ENCODE measurements around the gene MAP3K21.

MAP3K21 gene

DNA sequence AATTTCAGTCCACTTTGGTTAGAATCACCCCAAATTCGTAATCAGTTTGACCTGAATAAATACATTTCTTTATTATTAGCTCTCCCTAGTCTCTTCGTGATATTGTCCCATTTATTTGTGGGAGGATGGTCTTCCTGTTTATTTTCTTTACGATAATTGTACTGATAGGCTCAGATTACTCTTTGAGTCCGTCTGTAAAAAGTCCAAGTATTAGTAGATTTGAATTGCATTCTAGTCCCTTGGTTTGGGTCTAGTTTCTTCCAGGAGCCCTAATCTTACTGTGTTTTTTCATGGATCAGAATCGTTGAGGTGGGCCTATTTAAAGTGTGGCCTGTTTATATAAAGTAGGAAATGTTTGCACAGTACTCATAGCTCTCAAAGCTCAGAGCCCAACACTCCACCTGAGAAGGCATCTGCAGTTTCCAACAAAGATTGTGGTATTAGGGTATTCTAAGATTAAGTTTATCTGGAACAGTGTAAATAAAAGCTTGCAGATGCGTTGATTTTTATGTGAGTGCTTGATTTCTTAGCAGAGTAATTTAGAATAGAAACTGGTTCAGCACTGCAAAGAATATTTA is 33.1 kb downstream of the MAP3K21 start:
- H3K27ac ChIP-seq = peak overlapping the region; percentile 75

DNA sequence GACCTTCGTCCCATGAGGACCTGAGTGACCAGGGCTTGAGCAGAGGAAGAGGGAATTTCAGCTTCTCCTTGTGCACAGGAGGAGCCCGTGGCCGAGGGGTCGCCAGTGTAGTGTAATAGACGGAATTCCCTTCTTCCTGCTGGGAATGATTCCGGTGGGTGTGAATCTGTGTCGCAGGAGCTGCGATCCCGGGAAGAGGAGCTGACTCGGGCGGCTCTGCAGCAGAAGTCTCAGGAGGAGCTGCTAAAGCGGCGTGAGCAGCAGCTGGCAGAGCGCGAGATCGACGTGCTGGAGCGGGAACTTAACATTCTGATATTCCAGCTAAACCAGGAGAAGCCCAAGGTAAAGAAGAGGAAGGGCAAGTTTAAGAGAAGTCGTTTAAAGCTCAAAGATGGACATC is 34.4 kb downstream of the MAP3K21 start:
- peak overlapping the region; percentile 75; the same call in 1 of the 2 replicates for H3K27ac ChIP-seq
- TF ChIP-seq, protein P1, sequence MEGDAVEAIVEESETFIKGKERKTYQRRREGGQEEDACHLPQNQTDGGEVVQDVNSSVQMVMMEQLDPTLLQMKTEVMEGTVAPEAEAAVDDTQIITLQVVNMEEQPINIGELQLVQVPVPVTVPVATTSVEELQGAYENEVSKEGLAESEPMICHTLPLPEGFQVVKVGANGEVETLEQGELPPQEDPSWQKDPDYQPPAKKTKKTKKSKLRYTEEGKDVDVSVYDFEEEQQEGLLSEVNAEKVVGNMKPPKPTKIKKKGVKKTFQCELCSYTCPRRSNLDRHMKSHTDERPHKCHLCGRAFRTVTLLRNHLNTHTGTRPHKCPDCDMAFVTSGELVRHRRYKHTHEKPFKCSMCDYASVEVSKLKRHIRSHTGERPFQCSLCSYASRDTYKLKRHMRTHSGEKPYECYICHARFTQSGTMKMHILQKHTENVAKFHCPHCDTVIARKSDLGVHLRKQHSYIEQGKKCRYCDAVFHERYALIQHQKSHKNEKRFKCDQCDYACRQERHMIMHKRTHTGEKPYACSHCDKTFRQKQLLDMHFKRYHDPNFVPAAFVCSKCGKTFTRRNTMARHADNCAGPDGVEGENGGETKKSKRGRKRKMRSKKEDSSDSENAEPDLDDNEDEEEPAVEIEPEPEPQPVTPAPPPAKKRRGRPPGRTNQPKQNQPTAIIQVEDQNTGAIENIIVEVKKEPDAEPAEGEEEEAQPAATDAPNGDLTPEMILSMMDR (conservative IDR thresholded peaks at IDR 0.05) = no peak

More for the DNA sequence above, 33.1 kb downstream of the MAP3K21 start:
- TF ChIP-seq, protein P1 (conservative IDR thresholded peaks at IDR 0.05) = no peak

DNA sequence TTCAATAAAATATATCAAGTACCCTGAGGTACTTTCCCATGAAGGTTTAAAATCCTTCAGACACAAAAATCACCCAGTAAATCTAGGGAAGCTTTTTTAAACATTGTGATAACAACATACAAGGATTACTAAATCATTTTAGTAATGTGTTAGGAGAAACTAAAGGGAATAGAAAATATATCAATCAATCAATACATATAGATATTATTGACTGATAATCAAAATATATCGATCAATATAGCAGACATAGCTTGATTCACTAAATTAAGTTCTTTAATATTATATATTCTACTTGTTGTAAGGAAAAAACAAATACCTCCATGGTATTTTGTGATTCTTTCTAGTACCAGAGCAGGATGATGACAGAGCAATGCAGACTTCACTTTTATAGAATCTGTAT is 35.2 kb downstream of the MAP3K21 start:
- TF ChIP-seq, protein P1 (conservative IDR thresholded peaks at IDR 0.05) = no peak
- H3K27ac ChIP-seq = no peak overlapping the region

DNA sequence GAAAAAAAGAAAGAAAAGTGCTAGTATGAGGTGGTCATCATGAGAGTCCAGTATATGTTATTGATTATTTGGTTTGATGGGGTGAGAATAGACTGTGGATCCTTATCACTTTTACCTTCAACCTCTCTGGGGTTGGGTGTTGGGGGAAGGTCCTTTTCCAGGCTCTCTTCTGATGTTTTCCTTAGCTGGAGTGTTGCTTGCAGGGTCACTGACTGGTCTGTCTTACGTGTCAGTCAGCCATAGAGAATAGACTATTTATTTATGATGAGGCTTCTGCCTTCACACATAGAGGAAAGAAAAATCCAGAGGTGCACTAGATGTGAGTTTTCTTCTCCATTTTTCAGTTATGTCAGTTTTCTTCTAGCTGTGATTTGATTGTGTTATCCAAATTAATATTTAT is 36.5 kb downstream of the MAP3K21 start:
- TF ChIP-seq, protein P1 (conservative IDR thresholded peaks at IDR 0.05) = no peak
- no peak overlapping the region for H3K27ac ChIP-seq

GRCh38 chr1:233364695-233365539 is 37.4 kb downstream of the MAP3K21 start:
- no peak overlapping the region for H3K27ac ChIP-seq
- TF ChIP-seq, protein P1 (conservative IDR thresholded peaks at IDR 0.05) = peak; percentile 80

- H3K27ac ChIP-seq = peak overlapping the region; percentile 67
- TF ChIP-seq, protein P1 (conservative IDR thresholded peaks at IDR 0.05) = no peak
Measured at GRCh38 chr1:233366575-233366974, 39.1 kb downstream of the MAP3K21 start.

- H3K27ac ChIP-seq = peak overlapping the region; percentile 67
- TF ChIP-seq, protein P1 (conservative IDR thresholded peaks at IDR 0.05) = no peak
Measured at GRCh38 chr1:233367057-233367803, 39.7 kb downstream of the MAP3K21 start.

Data from VCaP (cell line).